Measurements from ENCODE around the gene EDRF1. TPM values are rescaled to one million over a fixed set of nuclear protein-coding genes. Genes with fewer than 3 reads are reported as not detected.

Gene EDRF1
- total and polyA plus RNA-seq, 2 donors from 2014 or later = 11.4 to 25.3 TPM

- FAIRE-seq = no peak
- Histone ChIP-seq H3K4me1 (ENCODE audit: control insufficient read depth in 2 of 3, insufficient read depth in 2 of 3, low read depth in 1 of 3, low read length in 3 of 3) (peaks cover 0 to 23% (median 8%) of the 10 kb centered on the region in 3 donors), H3K27me3 (ENCODE audit: control insufficient read depth, insufficient read depth, low read length) (no peaks in the 10 kb centered on the region), H3K27ac (ENCODE audit: low read depth in 2 of 2, low read length in 2 of 2) (no peak overlapping the region), H3K9me3 (ENCODE audit: control insufficient read depth in 2 of 3, insufficient read depth in 1 of 3, low read length in 3 of 3) (no peaks in the 10 kb centered on the region), H3K36me3 (ENCODE audit: control insufficient read depth in 2 of 3, insufficient read depth in 3 of 3, low read length in 3 of 3) (peaks cover 0 to 14% (median 10%) of the 10 kb centered on the region in 3 donors), H3K9ac (ENCODE audit: low read length in 3 of 3) (no peak overlapping the region), H3K4me3 (ENCODE audit: low read length in 3 of 3) (no peak overlapping the region)
- no peak for TF ChIP-seq CTCF (IDR thresholded peaks at IDR 0.05; ENCODE audit: borderline replicate concordance, extremely low read depth, insufficient read depth)
- no peak for DNase-seq
- intact Hi-C loops (cut with DNase I) = no loop called here
These were observed 82.1 kb downstream of the EDRF1 start for GRCh38 chr10:125801574-125801973.

- H3K36me3 ChIP-seq (ENCODE audit: control insufficient read depth in 2 of 3, insufficient read depth in 3 of 3, low read length in 3 of 3) = peaks cover 0 to 17% (median 15%) of the 10 kb centered on the region in 3 donors
- peaks cover 0 to 23% (median 8%) of the 10 kb centered on the region in 3 donors for H3K4me1 ChIP-seq (ENCODE audit: control insufficient read depth in 2 of 3, insufficient read depth in 2 of 3, low read depth in 1 of 3, low read length in 3 of 3)
- peak overlapping the region in 1 of 2 donors; percentile 39 for H3K27ac ChIP-seq (ENCODE audit: low read depth in 2 of 2, low read length in 2 of 2)
- no peak for DNase-seq
- FAIRE-seq = no peak
- H3K9ac ChIP-seq (ENCODE audit: low read length in 3 of 3) = no peak overlapping the region
- H3K9me3 ChIP-seq (ENCODE audit: control insufficient read depth in 2 of 3, insufficient read depth in 1 of 3, low read length in 3 of 3) = no peaks in the 10 kb centered on the region
- TF ChIP-seq CTCF (IDR thresholded peaks at IDR 0.05; ENCODE audit: borderline replicate concordance, extremely low read depth, insufficient read depth) = no peak
- no peak overlapping the region for H3K4me3 ChIP-seq (ENCODE audit: low read length in 3 of 3)
- no peaks in the 10 kb centered on the region for H3K27me3 ChIP-seq (ENCODE audit: control insufficient read depth, insufficient read depth, low read length)
- intact Hi-C loops (cut with DNase I) = no loop called here
These were observed 82.6 kb downstream of the EDRF1 start for GRCh38 chr10:125802131-125802530.

- peak overlapping the region in 1 of 2 donors; percentile 39 for H3K27ac ChIP-seq (ENCODE audit: low read depth in 2 of 2, low read length in 2 of 2)
- FAIRE-seq = no peak
- intact Hi-C loops (cut with DNase I) = no loop called here
These were observed 83.2 kb downstream of the EDRF1 start for GRCh38 chr10:125802739-125803138.

More at GRCh38 chr10:125802739-125803138, 83.2 kb downstream of the EDRF1 start:
- no peak overlapping the region for H3K9ac ChIP-seq (ENCODE audit: low read length in 3 of 3)
- H3K27me3 ChIP-seq (ENCODE audit: control insufficient read depth, insufficient read depth, low read length) = no peaks in the 10 kb centered on the region
- H3K4me1 ChIP-seq (ENCODE audit: control insufficient read depth in 2 of 3, insufficient read depth in 2 of 3, low read depth in 1 of 3, low read length in 3 of 3) = peaks cover 0 to 17% (median 7%) of the 10 kb centered on the region in 3 donors
- DNase-seq = no peak
- no peak overlapping the region for H3K4me3 ChIP-seq (ENCODE audit: low read length in 3 of 3)
- peaks cover 0 to 22% (median 15%) of the 10 kb centered on the region in 3 donors for H3K36me3 ChIP-seq (ENCODE audit: control insufficient read depth in 2 of 3, insufficient read depth in 3 of 3, low read length in 3 of 3)
- H3K9me3 ChIP-seq (ENCODE audit: control insufficient read depth in 2 of 3, insufficient read depth in 1 of 3, low read length in 3 of 3) = no peaks in the 10 kb centered on the region
- no peak for TF ChIP-seq CTCF (IDR thresholded peaks at IDR 0.05; ENCODE audit: borderline replicate concordance, extremely low read depth, insufficient read depth)
